Stimulated activated CD4-positive, alpha-beta T cell treated with anti-CD3 and anti-CD28 coated beads, Interleukin-1b, Interleukin-23, amount 100 ng/mL, for 48 hours (primary cell): Measurements from ENCODE around the gene FCN2.
"Not testable (repeated sequence)": the region's sequence is repeated elsewhere in the genome, so short reads cannot be mapped to it uniquely, and the experiment has no call there.

Experiments
- DNase-seq: peaks from one replicate; pipeline ENCODE4 v3.0.0-alpha.2; 2020

FCN2 gene

DNA sequence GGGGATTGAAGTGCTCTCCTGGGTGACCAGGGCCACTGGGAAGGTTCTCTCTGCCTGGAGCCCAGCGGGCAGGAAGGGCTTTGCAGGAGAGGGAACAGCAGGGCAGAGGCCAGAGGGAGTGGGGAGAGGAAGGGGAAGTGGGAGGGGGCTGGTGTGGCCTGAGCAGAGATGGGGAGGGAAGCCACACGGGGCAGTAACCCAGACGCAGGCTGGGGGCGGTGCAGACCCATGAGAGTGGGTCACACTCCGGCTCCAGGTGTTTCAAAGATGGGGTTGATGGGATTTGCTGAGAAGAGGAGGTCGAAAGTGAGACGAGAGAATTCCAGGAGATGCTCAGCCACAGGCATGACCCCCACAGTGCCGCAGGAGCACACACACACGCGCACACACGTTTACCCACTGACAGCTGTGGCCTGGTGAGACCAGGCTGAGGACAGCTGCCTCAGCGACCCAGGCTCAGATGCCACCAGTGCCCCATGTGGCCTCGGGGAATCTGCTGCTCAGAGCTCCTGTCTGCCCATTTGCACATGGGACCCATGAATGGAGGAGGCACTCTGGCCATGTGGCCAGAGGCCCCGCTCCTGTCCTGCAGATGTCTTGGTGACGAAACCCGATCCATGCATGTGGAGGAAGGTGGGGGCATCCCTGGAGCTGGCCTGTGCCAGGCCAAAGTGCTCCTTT is 32.7 kb upstream of the FCN2 start:
- no peak for DNase-seq

DNA sequence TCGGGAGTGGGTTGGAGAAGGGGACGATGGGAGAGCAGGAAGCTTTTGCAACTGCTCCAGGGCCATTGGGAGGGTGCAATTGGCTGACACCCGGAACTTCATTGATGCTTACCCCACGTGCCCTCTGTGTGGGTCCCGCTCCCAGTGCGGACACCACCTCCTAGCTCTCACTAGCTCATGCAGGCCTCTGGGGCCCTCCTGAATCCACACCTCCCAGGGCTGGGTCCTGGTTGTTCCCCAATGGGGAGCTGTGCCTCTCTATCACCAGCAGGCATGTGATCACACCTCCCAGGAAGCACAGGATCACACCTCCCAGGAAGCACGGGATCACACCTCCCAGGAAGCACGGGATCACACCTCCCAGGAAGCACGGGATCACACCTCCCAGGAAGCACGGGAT is 32.1 kb upstream of the FCN2 start:
- DNase-seq = no peak

DNA sequence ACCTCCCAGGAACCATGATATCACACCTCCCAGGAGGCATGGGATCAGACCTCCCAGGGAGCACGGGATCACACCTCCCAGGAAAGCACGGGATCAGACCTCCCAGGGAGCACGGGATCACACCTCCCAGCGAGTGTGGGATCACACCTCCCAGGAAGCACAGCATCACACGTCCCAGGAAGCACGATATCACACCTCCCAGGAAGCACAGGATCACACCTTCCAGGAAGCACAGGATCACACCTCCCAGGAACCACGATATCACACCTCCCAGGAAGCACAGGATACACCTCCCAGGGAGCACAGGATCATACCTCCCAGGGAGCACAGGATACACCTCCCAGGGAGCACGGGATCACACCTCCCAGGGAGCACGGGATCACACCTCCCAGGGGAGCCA is 30.0 kb upstream of the FCN2 start:
- DNase-seq = no peak

DNA sequence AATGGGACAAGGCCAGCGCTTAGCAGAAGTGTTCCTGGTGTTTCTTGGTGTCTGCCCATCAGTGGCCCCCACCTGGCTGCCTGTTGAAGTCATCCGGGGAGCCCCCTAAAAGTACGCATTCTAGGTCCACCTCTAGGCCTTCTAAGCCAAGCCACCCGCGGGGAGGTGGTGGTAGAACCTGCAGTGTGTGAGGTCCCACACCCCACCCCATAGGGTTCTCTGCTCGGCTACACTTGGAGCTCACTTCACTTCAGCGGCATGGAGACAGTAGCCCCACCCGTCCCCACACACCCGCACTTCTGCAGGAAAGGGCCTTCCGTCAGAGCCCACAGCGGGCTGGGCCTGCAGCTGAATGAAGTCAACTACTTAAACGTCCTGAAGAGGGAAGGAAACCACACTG is 29.6 kb upstream of the FCN2 start:
- DNase-seq = no peak

DNA sequence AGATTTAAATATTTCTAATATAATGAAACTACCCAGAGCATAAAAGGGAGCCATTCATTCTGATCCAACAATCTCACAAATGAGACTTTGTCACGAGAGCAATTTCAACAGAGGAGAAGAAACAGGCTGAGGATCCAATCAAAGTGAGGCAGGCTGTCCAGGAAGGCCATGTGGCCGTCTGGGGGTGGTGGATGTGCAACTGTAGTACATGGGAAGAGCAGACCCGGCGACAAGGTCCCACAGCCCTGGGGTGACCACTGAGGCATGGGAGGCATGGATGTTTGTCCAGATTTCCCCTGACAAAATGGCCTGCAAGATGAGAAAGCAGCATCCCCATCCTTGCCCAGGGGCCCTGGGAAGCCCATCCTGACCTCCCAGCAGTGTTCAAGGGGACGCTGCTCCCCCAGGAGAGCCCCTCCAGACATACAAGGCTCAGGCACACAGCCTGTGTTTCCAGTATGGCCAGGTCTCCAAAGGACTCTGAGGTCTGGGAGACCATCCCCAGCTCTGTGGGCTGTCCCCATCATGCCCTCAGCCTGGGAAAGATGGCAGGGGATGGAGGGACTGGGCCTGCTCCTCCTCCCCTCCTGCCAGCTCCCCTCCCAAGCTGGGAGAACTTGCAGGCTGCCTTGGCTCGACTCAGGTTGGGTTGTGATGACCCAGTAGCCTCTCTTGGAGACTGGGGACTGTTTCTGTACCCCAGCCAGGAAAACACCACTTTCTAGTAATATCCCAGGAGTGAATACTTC is 27.5 kb upstream of the FCN2 start:
- no peak for DNase-seq

DNA sequence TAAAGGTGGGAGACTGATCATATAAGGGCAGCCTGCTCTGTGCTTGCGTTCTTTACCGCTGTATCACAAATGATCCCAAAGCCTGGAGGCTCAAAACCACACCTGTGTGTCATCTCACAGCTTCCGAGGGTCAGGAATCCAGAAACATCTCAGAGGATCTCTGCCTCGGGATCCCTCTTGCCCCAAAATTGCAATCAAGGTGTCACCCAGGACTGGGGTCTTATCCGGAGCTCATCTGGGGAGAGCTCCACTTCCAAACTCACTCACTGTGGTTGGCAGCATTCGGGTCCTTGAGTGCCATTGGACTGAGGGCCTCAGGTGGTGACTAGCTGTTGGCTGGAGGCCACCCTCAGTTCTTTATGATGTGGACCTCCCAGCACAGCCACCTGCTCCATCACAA is 26.7 kb upstream of the FCN2 start:
- DNase-seq = no peak

DNA sequence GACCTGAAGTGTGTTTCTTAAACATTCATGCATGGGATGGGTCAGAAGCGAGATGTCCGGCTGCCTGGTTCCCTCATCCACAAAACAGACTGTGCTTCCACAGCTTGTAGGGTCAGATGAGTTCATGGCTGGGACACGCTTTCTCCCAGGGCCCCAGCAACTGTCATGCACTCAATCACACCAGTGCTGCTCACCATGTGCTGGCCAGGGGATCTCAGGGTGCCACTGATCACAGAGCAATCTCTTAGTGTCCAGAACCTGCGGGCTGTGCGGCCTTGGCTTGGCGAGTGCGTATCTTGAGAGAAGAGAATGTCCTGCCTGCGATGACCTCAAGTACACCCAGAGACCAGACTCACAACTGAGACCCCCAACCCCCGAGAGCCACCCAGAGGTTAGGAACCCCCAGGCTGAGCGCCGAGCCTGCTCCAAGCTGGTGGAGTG is 26.0 kb upstream of the FCN2 start:
- DNase-seq = no peak

DNA sequence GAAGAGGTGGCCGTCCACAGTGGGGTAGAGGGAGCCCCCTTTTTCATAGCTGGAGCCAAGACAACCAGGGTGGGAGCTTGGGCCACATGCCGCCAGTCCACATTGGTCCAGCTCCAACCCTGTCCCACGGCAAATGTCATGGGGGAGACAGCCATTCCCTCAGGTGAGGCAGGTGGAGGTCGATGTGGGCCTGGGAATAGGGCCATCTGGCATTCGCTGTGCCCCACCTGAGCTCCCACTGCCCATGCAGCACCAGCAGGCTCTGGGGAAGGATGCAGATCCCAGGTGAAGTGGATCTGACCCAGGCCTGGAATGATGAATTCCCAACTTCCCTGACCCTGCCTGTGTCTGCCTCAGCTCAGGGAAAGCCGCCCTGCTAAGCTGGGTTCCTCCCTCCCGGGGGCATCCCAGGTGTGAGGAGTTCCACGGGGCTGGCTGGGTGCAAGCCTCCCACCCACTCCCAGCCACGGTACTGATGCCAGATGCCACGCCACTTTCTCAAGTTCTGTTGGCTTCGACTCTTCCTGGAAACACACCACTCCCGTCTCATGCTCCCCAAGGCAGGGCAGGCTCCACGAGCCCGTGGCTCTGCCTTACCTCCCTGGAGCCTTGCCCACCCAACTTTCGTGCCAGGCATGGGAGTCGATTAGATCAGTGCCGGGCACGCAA is 25.2 kb upstream of the FCN2 start:
- DNase-seq = no peak

DNA sequence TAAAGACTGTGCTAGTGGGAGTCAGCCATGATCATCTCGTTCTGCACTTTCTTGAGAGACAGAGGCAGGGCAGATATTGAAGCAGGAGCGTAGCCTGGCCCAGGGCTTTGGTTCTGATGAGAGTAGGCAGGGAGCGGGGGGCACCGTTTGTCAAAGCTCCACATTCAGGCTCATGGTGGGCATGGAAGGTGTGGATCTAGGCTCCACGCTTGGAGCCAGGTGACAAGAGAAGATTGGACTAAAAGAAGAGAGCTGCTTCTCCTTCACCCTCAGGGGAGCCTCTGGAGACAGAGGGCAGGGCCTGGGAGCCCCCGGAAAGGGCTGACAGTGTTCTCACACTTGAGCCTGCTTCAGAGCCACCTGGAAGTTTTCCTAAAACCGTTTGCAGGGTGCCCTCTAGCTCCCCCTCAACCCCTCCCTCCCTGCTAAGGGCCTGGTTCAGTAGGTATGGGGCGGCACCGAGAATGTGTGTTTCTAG is 24.7 kb upstream of the FCN2 start:
- no peak for DNase-seq

DNA sequence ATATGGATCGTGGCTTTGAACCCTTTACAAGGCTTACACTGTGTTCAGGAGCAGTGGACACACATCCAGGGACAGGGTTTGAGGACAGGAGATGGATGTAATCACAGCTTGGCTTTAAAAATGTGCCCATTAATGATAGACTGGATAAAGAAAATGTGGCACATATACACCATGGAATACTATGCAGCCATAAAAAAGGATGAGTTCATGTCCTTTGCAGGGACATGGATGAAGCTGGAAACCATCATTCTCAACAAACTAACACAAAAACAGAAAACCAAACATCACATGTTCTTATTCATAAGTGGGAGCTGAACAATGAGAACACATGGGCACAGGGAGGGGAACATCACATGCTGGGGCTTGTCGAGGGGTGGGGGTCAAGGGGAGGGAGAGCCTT is 23.2 kb upstream of the FCN2 start:
- DNase-seq = not testable (repeated sequence)

DNA sequence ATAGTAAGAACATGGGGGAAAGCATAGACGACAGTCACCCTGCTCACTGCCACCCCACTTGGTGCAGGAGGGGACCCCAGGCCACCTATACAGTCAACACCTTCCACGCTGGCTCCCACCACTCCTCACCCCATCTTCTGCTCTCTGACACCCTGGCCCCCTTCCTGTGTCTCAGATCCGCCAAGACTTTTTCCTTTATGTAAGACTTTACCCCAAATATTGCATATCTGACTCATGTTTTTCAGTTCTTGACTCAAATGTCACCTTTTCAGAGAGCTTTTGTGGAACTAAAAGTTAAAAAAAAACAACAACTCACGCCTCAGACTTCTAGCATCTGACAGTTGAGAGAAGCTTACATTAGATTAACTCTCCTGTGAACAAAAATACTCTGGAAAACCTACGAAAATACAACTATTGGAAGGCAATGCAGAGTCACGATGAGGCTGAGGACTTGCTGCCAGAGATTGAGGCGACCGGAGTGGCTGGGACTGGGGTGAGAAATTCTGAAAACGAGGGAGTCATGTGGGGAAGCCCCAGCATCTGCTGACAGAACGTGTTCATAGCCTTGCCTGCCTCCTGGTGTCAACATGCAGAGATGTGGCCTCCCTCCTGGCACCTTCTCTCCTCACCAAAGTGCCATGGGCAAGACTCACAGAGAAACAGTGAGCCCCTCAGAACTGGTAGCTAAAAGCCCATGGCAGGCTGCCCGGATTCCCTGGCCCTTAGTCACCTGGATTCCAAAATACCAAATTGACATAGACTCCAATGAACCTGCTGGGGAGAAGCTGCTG is 22.4 kb upstream of the FCN2 start:
- DNase-seq = peak; percentile 70

DNA sequence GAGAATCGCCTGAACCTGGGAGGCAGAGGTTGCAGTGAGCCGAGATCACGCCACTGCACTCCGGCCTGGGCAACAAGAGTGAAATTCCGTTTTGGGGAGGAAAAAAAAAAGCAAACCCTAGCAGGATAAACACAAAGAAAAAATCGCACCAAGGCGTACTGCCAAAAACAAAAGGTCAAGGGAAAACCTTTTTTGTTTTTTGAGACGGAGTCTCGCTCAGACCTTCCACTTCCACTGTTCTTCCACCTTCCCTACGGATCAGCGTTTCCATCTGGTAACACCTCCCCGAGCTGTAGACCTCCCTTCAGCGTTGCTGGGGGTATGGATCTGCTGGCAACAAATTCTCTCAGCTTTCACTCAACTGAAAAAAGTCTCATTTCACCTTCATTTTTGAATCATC is 20.1 kb upstream of the FCN2 start:
- no peak for DNase-seq

DNA sequence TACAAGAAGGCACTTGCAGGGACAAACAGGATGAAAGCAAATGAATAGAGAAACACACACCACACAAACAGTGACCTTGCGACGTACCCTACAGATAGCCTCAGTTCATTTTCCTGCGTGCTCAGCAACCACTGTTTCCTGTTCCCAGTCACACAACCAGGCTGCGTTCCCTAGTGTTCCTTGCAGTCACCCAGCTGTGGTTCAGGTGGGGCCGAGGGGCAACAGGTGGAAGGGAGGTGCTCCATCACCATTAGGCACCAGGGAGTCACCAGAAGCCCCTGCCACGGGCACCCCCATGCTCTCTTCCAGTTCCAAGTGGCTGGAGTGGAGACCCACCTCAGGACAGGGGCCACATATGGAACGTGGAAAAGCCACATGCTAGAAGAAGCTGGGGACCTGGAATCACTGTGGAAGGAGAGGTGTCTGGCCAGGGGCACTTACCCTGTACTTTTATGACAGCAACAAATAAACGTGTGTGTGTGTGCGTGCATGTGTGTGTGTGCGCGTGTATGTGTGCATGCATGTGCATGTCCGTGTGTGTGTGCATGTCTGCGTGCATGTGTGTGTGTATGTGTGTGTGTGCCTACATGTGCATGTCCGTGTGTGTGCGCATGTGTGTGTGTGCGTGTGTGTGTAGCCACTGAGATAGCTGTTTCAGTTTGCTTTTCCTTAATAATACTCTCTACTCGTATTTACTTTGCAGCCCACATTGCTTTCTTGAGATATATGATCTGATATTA is 18.8 kb upstream of the FCN2 start:
- no peak for DNase-seq

DNA sequence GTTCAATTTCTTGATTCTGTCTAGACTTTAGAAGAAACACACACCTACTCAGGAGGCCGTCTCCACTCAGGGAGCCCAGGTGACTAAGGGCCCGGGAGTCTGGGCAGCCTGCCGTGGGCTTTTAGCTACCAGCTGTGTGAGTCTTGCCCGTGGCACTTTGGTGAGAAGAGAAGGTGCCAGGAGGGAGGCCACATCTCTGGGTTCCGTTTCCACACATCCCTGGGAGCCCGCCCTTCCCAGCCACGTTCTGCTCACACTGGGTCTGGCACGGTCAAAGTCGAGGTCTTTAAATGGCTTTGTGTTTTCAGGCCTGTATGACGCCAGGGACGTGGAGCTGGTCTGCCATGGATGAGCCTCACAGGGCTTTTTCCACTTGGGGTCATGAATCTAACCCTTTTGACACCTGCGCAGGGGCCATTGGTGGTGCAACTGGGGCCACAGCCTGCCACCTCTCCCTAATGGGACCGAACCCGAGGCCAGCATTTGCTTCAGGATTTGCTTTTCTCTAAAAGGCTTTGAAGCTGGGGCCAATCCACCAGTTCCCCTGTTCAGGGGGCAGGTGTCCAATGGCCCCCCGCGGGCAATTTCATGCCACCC is 17.2 kb upstream of the FCN2 start:
- DNase-seq = no peak

DNA sequence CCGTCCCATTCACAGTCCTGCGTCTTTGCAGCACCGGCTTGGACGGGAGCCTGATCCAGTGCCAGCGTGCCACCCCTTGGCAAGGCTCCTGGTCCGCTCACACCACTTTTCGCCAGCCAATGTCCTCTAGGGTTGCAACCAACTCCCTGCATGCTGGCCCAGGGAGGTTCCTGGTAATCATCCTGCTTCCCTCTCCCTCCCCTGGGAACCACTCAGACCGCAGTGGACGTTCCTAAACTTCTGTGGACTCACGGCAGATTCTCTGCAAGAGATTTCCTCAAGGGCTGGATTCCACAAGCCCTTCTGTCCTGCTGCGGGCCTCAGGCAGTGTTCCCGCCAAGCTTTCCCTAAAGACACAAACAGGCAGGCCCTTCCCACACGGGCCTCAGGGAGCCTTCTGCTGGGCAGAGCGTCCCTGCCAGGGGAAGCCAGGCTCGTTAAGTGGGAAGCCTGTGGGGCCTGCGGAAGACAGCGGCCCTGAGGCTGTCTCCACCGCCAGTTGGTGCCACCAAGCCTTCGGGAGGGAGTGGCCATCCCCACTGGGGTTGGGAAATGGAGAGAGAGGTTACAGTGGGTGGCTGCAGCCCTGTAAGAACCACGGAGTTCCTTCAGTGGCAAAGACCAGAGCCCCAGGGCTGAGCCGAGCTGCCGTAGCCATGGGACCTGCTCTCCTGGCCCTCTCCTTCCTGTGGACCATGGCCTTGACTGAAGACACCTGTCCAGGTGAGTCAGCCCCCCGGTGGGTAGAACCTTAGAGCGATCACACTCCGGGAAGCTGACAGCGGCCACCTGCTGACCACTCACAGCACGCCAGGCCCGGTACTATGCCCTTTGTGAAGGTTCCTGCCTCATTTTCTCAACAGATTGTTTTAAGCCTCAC is 16.4 kb upstream of the FCN2 start:
- DNase-seq = no peak

DNA sequence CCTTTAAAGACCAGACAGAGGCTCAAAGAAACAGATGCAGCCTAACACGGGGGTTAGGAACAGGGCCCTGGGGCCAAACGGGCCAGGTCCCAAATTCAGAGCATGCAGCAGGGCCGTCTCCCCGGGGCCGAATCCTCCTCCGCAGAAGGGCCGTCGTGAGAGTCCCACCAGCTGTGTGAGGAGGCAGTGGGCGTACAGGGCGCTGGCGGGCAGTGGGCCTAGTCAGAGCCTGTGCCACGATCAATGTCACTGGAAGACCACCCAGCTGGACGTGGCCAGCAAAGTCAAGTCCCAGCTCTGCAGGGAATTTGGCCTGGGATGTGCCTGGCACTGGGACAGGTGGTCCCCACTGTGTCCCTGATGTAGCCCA is 15.8 kb upstream of the FCN2 start:
- no peak for DNase-seq

DNA sequence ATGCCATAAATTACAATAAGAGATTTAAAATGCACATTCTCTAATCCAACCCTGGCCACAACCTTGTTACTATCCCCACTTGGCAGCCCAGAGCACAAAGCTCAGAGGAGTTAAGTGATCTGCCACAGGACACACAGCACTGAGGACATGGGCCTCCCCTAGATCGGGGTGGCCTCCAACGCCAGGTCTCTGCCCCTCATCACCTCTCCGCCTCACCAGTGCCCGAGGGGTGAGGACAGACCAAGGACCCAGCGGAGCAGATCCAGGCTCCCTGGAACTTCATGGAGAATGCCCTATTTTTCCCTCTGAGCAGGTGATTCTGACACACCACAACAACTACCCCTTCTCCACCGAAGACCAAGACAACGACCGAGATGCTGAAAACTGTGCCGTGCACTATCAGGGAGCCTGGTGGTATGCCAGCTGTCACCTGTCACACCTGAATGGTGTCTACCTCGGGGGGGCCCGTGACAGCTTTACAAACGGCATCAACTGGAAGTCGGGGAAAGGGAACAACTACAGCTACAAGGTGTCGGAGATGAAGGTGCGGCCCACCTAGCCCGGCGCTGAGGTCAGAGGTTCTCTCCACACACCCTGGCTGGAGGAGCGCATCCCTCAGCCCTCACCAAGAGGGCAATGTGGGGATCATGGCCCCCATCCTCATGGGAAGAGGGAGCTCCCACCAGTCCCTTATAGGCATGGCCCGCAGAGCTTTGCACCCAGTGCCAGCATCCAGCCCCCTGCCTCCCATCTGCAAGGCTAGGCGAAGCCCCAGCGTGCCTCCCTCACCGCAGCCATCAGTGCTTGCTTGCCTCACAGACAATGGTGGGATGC is 12.5 kb upstream of the FCN2 start:
- no peak for DNase-seq

DNA sequence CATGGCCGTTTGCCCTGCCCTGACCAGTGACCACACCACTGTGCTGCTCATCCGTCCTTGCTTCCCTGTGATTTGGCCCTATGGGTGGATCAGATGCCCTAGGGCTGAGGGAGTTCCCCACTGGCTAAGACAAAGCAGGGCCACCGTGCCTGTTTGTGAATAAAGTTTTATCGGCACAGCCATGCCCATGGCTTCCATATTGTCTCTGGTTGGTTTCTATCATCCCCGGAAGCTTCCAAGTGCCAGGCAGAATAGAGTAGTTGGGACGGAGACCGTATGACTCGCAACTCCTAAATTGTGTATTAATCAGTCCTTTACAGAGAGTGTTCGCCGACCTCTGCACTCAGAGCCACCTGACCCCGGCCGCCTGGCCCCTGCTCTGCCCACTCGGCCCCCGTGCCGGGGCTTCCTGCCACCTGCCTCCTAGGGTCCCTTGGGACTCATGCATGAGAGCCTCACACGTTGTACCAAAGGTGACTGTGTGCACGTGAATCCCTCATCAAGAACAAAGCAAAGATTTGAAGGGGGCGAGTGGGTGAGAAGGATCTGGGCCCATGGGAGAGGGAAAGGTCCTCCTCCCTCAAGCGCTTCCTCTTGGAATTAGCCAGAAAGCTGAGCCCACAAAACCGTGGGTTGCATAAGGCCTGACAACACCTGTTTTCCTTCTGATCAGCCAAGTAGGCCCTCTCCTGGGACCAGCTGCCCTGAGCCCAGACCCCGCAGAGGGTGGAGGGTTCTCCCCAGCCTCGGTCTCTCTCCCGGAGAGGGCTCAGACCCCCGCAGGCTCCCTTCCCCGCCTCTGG is 11.7 kb upstream of the FCN2 start:
- DNase-seq = no peak
